T-helper 2 cell (primary cell): ENCODE measurements around the gene DPF3.
A peak's percentile ranks its signal among the peaks of the same experiment; 100 is the strongest.

Experiments used
- DNase-seq, 5 experiments: peaks; one replicate each; pipeline versions ENCODE4 v3.0.0 to v3.0.0-alpha.2; 2012 to 2022

DPF3 gene

DNA sequence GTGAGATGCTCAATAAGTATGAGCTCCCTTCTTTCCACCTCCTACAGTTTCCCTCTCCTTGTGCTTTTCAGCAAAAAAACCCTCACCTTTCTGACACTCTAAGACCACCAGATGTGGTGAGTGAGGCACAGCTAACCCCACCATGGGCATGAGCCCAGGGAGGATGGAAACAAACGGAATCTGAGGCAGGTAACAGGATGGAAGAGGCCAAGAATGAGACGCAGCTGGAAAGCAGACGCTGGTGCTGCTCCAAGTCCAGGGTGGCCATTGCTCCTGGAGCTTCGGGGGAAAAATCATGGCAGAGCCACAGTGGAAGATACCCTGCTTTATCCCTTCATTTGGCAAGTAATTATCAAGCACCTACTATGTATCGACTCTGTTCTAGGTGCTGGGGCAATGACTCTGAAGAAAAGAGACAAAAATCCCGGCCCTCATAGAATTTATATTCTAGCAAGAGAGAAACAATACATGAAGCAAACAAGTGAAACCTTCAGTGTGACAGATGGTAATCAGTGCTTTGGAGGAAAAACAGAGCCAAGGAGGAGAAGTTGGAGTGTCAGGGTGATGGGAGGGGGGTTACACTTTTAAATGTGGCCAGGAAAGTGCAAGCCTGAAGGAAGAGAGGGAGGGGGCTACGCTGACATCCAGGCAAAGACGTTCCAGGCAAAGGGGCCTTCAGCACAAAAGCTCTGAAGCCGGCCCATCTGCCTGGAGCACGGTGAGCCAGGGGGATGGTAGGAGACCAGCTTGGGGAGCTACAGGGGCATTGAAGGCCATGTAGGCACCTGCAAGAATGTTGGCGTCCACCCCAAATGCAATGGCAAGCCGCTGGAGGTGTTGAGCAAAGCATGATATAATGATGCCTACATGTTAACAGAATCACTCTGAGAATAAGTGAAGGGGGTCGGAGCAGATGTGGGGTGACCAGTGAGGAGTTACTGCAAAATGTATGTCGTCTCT lies 154.2 kb downstream of the DPF3 start:
- no peak for DNase-seq

DNA sequence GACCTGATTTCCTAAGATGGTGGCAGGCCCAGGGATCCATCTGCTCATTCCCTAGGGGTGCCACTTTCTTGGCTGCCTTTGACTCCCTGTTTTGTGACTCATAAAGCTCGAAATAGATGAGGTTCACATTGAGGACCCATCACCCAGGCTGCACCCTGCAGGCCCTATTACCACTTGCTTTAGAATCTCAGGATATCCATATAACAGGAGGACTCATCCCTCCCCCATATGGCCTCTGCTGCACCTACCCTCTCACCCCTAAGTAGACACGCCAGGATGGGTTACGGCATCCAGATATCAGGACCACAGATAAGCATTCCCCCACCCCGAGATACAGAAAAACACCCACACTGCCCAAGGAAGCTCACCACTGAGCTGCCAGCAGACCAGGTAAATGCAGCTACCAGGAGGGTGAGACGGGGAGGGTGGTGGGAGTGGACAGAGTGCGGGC lies 155.7 kb downstream of the DPF3 start:
- no peak for DNase-seq

DNA sequence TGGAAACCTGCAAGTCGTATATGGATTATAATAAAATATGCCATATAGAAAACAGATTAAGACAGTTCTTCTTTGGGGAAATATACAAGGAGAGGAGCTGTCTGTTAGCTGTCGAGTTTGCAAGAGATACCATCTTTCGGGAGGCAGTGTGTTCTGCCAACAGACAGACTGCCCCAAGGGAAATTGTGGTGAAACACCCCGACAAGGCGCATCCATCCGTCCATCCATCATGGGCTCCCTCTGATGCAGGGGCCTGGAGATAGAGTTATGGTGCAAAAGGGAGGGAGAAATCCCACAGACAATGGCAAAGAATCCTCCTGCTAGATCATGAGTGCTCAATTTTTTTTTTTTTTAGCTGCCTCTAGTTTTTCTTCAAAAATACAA lies 156.3 kb downstream of the DPF3 start:
- no peak for DNase-seq

DNA sequence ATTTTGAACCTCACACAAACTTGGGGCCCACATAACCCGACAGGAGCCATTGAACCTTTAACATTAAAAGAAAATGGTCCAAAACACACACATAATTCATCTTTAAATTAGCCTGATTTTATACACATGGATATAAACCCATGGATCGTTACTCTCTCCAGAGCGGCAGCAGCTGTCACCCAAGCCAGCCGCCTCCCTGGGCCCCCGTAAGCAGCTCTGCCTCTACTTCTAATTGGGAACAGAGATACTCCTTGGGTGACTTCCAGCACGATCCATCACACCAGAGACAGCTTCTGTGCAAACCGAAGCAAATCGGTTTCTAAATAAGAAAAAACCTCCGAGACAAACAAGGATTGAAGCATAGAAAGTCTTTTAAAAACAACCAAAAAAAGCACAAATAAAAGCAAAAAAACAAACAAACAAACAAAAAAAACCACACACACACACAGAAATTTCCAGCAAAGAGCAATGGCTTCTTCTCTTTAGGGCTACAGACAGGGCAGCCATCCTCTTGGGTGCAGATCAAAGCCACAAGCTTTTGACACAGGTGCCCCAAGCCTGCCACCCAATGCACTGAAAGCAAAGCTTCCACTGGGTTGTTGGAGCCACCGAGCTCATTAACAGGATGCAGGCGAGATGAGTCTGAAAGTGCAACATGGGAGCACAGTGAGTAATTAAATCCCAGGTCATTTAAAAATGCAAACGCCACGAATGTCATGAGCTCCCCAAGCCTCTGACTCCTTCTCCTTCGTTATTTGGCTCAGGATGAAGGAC lies 156.9 kb downstream of the DPF3 start:
- DNase-seq: no peak

DNA sequence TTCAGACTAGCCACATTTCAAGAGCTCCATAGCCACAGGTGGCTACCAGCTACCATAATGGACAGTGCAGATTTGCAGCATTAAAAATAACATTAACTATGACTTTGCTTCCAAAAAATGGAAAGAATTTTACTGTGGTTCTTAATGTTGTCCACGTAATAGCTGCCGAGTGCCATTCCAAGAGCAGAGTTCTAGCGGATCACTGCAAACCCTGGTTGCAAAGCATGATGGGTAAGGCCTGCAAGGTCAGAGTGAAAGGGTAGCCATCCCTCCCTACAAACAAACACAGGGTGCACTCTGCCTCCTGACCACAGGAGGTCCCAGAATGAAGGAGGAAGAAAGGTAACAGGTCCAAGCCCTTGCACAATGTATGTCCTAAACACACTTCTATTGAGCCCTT lies 157.6 kb downstream of the DPF3 start:
- DNase-seq: no peak

DNA sequence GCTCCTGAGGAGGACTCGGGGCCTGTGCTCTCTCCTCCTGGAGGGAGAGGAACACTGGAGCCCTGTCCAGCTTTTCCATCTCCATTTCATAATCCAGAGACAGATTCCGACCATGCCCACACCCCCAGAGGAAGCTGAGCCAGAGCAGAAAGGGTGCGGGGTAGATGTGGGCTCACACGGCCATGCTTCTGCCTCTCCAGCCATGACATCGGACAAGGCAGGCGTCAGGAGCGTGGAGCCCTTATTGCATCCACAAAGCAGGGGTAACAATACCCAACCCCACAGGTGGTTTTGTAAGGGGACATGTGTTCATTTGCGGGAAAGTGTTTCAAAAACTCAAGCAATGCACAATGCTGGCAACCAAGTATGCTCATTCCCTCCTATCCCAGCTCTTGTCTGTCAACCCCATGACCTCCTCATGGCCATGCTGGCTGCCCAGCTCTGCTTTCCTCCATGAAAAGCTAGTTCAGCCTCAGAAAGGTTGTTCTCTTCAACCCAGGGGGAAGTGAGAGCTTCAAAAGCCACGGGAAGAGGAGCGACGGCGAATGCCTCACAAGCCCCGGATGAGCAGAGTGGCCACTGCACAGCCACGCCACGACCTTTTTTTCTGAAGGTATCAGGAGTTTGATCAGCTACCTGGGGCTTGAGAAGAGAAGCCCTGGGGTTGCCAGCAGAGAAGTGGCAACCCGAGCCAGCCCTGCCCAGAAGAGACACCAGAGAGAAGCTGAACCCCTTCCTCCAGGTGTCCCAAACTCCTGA lies 161.7 kb downstream of the DPF3 start:
- DNase-seq: no peak

DNA sequence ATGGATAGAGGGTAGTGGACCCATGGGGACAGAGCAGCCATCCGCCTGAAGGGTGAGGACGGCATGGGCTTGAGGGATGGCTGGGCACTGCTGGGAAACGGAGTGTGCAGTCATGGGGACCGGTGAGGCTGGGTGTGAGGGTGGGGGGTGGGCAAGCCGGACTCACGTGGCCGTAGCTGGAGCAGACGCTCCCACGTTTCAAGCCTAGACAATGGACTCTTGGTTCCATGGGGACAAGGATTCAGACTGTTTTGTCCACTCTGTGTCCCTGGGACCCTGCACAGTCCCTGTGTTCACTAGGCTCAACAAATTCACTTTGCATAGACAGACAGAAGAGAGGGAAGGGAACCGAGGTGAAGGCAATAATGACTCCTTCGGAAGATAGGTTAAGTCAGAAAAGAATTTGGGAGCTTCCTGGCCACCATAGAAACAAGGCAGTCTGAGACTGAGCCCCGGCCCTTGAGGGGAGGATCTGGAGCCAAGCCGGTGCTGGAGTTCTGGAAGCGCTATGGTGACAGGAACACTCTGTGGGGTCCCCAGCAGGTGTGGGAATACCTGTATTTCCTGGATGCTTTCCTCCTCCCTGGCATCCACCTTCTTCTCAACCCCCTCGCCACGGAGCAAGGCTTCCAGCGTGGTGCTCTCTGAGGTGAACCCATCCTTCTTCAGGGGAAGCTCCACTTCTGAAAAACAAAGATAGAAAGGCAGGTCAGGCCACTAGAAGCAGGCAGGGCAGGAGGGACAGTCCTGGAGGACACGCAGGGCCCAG lies 162.5 kb downstream of the DPF3 start:
- DNase-seq: no peak

DNA sequence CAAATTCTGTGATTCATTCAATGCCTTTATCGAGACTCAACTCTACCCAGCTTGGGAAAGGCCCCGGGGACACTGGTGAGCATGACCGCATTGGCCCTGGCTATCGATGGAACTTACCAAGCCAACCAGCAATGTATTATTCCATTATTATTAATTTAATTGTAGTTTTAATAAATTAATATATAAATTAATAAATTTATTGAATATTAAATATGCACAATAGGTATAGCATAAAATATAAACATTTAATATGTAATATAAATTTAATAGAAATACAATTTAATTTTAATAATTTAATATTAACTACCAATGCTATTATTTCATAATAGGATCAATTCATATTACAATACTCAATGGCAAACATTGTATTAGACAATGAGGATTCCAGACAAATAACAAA lies 163.4 kb downstream of the DPF3 start:
- DNase-seq: no peak

DNA sequence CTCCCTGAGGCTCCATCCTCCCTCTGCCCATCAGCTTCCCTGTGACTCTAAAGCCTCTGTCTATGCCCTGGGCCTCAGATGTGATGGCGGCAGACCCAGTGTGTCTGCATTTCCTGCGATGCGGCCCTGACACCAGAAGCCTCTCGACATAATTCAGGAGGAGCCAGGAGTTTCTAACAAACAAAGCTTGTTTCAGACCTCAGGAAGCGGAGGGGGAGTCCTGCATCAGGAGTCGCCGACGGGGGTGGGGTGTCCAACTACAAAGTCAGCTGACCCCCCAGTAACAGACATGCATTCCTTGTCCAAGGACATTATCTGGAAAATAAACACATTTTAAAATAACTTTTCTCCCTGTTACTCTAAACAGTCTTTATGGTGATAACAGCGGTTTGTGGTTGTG lies 167.5 kb downstream of the DPF3 start:
- no peak for DNase-seq

DNA sequence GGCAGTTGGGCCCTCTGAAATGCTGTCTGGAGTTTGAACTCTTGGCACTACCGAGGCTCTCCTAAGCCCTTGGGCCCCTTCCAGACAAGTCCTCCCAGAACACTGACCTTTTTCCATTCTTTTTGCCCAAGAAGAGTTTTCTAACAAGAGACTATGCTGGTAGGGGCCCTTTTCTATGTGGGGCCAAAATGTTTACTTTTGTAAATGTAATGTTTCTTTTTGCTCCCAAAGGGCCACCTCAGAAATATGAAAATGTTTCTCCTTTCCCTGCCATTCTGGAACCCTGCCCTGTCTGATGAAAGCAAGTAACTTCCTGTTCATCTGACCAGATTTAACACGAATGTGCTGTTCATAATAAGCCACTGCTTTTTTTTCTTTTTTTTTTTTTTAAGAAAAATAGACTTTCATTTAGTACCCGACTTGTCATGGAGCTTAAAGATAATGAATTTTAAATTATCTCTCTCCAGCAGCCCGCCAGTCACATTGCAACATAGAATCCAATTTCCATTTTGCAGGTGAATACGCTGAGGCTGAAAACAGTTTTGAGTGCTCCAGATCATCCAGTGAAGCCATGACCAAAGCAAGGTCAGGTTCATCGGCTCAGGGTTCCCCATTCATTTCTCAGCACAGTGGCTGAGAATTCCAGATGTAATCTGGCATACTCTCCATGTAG lies 169.9 kb downstream of the DPF3 start:
- no peak for DNase-seq

DNA sequence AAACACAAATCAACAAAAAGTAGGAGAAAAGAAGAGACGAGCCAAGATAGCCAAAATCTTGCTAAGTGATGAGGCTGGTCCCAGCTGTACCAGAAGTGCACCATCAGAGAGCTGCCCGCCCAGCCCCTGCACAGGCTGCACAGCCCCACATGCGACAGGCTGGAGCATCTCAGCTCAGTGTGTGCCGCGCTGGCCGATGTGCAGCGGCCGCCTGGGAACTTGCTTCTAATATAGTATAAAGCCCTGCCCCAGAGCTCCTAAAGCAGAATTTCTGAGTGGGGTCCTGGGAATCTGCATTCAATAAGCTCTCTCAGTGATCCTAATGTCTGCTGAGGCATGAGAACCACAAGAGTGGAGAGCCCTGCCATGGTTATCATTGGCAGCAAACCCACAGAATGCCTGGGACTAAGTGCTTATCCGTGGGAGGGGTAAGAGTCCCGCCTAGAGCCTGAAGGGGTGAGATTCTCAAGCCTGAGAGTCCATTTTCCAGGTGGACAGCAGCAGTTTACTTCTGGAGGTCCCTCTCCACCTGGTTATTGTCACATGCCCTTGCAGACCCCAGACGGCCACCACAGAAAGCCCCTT lies 171.6 kb downstream of the DPF3 start:
- DNase-seq: no peak

DNA sequence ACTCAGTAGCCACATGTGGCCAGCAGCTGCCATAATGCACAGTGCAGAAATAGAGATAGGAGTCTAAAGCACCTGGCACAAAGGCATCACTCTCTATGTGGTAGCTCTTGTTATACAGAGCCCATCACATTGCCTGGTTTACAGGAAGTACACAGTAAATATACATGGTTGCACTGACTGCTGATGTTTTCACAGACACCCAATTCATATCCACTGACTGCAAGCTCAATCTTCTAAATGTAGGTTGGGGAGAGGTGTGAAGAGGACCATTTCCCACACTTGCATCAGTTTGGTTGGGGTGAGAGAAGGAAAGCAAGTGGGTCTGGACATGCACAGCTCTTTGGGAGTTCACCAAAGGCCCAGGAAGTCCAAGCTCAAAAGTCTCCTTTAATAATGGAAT lies 172.8 kb downstream of the DPF3 start:
- DNase-seq: peak in 1 of 5 experiments; percentile 19

DNA sequence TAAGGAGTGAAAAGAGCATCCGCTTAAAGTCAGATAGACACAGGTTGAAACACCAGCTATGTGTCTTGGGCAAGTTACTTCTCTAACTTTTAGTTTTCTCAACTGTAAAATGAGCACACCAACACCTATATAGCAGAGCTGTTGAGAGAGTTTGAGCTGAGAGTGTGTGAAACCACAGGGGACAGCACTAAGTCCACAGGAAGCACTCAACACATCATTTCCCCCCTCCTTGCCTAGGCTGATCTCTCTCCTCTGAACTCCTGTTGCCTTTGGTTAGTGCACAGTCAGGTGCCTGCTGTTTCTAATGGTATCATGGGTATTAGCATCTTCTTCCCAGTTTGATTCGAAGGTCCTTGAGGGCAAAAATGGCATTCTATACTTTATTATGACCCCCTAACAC lies 176.7 kb downstream of the DPF3 start:
- DNase-seq: no peak

DNA sequence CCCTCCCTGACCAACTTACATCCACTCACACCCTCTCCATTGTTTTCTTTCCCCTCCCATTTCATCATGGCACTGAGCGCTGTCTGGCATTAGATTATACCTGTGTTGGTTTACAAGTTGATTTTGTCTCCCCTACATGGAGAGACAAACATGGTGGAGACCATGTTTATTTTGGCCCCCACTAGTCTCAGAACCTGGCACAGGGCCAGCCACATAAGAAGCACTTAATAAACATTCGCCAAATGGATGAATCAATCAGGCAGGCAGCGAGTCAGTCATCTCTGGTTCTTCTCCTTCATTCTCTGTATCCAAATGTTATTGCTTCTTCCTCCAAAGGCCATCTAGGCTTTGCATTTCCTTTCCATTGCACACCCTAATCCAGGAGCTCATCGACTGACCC lies 177.4 kb downstream of the DPF3 start:
- DNase-seq: no peak

DNA sequence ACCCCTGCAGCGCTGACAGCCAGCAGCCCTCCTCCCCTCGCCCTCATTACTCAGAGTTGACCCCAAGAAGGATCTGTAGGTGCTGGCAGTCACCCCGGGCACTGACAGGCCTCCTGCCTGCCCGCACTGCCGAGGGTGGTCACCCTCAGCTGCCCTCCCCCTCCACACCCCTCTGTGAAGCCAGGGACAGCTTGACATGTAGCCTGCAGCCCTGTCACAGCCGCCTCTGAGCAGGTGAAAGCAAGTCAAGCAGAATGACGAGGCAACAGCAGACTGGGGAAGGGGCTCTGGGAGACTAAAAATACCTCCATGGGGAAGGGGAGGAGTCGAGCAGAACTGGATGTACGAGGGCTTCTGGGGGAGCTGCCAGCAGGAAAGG lies 178.1 kb downstream of the DPF3 start:
- DNase-seq: no peak

DNA sequence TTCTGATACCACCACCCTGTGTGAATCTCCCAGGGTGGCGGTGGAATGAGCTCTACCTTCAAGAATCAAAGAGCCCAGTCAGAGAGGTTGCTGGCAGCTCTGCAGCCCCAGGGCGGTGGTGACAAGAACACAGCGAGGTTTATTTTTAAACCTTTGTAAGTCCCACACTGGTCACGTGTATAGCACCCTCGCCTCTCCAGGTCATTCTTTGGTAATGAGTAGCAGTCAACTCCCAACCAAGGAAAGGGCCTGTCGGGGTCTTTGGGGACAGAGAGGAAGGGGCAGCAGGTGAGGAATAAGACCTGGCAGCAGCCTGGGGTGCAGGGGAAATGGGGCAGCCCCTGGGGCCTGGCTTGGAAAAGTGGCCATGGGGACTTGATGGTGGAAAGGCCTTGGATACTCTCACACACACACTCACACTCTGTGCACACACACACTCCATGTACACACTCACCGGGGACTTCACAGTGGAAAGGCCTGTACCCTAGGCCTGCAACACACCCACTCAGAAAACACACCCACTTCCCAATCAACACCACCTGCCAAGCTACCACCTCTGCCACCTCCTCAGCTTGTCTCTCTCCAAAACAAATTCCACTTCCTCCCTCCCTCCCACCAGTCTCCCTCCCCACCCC lies 178.6 kb downstream of the DPF3 start:
- no peak for DNase-seq

DNA sequence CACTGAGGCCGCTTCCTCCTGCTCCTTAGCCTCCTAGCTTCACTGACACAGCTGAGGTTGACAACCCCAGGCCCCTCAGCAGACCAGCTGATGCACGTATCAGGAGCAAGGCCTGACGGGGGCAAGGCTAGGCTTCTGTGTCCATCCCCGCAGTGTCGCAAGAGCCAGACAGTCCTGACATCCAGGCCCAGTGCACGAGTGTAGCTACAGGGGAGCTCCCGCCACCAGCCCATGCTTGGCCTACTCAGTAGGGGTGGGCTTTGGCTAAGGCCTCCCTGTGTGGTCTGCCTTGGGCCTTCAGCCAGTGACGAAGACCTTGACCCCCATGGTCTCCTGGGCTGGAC lies 179.1 kb downstream of the DPF3 start:
- no peak for DNase-seq

DNA sequence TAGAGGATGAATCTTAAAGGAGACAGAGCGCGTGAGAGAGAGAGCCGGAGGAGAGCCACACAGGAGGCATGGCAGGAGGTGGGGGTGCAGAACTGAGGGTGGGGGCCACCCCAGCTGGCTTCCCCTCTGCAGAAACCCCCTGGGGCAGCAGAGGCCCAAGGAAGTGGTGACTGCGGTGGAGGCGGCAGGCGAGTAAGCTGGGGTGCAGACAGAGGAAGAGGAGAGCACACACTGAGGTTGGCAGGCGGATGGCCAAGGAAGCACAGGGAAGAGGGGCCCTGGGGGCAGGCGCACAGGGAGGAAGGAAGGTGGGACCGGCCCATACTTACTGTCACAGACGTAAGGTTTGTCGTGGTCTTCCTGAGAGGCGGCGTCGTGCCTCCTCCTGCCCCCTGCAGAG lies 179.8 kb downstream of the DPF3 start:
- peak in 2 of 5 experiments; percentile 52 to 64 for DNase-seq

DNA sequence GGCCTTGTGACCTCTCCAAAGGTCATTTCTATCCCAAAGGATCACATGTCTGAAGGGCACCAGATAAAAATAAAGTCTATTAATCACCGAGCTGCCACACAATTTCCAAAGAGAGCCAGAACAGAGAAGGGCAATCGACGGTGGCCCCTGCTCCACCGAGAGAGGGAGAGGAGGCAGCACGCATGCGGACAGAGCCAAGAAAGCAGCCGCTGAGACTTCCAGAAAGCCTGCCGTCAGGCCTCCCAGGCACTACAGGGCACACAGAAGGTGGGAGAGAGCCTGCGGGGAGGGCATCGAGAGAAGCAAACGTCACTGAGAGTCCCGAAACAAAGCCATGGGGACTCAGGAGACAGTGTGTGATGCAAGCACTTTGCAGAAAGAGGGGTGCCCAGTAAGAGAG lies 182.0 kb downstream of the DPF3 start:
- DNase-seq: no peak

DNA sequence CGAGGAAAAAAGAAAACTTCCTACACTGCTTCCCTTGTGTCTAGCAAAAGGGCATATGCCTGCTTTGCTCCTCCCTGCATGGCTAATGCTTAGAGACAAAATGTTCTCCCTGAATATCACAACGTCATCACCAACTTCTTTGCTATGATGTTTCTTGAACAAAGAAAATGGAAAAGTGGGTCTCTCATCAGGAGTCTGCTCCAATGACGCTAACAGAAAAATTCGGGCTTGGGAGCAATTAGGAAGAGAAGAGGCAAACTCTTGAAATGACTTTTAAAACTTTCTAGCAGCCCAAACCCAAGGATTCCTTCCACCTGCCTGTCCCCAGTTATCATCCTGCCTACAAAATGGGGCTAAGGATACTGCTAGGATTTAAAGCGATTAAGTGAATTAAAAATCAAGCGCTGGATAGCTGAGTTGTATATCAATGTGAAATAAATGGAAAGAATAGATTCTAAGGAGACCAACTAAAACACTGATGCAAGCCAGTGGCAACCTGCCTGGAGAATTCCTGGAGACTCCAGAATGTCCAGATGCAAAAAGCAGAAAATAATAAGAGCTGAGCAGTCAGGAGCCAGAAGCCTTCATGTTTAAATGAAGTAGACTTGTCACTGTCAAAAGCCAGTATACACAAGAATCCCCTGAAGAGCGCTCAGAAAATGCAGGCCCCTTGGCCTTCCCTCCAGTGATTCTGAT lies 183.8 kb downstream of the DPF3 start:
- no peak for DNase-seq
